SK-N-SH (cell line): ENCODE results near the gene CIB4. TPM values are rescaled to one million over a fixed set of nuclear protein-coding genes. Genes with fewer than 3 reads are reported as not detected.
A peak's percentile ranks its signal among the peaks of the same experiment; 100 is the strongest.

Experiments used
- CTCF ChIA-PET: fragments of 300-600, 350-600 bp; formaldehyde crosslinking; extraction: SDS; loops from one replicate; lab custom pipeline; 2021; lab: Yijun Ruan, JAX
- POLR2A ChIA-PET: fragments of 350-600 bp; sonication (Branson Sonifier 250); formaldehyde crosslinking; extraction: SDS; loops from one replicate; lab custom pipeline; 2020; ENCODE audit warnings: antibody characterized with exemption, inconsistent platforms; lab: Yijun Ruan, JAX
- DNase-seq: peaks from one replicate; pipeline ENCODE4 v3.0.0; 2012
- H2AFZ ChIP-seq: fragments of 200-600 bp; sonication (generic); 2 replicates; pipeline ENCODE4 v1.8.1; 2016; ENCODE audit warnings: antibody characterized with exemption, mild to moderate bottlenecking, low read depth
- H3F3A ChIP-seq: fragments of 200-600 bp; sonication (generic); replicated peaks from 2 replicates; pipeline ENCODE3; 2016; ENCODE audit warnings: antibody characterized with exemption, mild to moderate bottlenecking; ENCODE audit not compliant: insufficient read depth
- H3K27ac ChIP-seq, 2 experiments: fragments of 200-500 bp in 1 of 2; fragments of 200-600 bp in 1 of 2; sonication (Bioruptor generic) in 1 of 2; sonication (generic), shearing (Covaris generic) in 1 of 2; 2 replicates each; pipeline versions ENCODE4 v1.5.1 to v1.6.1; 2014 to 2016; ENCODE audit warnings: low read depth in 2 of 2, inconsistent platforms in 1 of 2, low read length in 1 of 2, mild to moderate bottlenecking in 1 of 2, mixed read lengths in 1 of 2
- H3K27me3 ChIP-seq: fragments of 200-600 bp; sonication (generic), shearing (Covaris generic); 2 replicates; pipeline ENCODE4 v1.6.1; 2016; ENCODE audit warnings: mixed run types; ENCODE audit not compliant: insufficient read depth
- H3K36me3 ChIP-seq, 2 experiments: fragments of 200-500 bp in 1 of 2; fragments of 200-600 bp in 1 of 2; sonication (Bioruptor generic) in 1 of 2; sonication (generic) in 1 of 2; replicated peaks in 1 of 2; 2 replicates each; pipeline versions ENCODE3 to v1.5.1; 2014 to 2016; ENCODE audit warnings: low read length in 1 of 2, mild to moderate bottlenecking in 1 of 2; ENCODE audit not compliant: insufficient read depth in 2 of 2, control insufficient read depth in 1 of 2
- H3K4me1 ChIP-seq, 2 experiments: fragments of 200-500 bp in 1 of 2; fragments of 200-600 bp in 1 of 2; sonication (Bioruptor generic) in 1 of 2; sonication (generic), shearing (Covaris generic) in 1 of 2; 2 replicates each; pipeline versions ENCODE4 v1.5.1 to v1.6.1; 2014 to 2016; ENCODE audit warnings: low read depth in 1 of 2, low read length in 1 of 2, mixed run types in 1 of 2; ENCODE audit not compliant: insufficient read depth in 2 of 2, control insufficient read depth in 1 of 2
- H3K4me2 ChIP-seq: fragments of 200-600 bp; sonication (generic), shearing (Covaris generic); 2 replicates; pipeline ENCODE4 v1.6.1; 2017; ENCODE audit warnings: mixed run types
- H3K4me3 ChIP-seq, 2 experiments: fragments of 200-500 bp in 1 of 2; fragments of 200-600 bp in 1 of 2; sonication (Bioruptor generic) in 1 of 2; sonication (generic), shearing (Covaris generic) in 1 of 2; 2 replicates each; pipeline versions ENCODE4 v1.5.1 to v1.8.1; 2014 to 2016; ENCODE audit warnings: low read depth in 2 of 2, inconsistent platforms in 1 of 2, low read length in 1 of 2, mild to moderate bottlenecking in 1 of 2, mixed read lengths in 1 of 2, moderate library complexity in 1 of 2
- H3K79me2 ChIP-seq: fragments of 200-600 bp; sonication (generic); 2 replicates; pipeline ENCODE4 v1.8.1; 2017; ENCODE audit warnings: mild to moderate bottlenecking; ENCODE audit not compliant: insufficient read depth
- H3K9ac ChIP-seq: fragments of 200-600 bp; sonication (generic); 2 replicates; pipeline ENCODE4 v1.6.1; 2017; ENCODE audit warnings: mixed run types
- H3K9me2 ChIP-seq: fragments of 200-600 bp; sonication (generic); 2 replicates; pipeline ENCODE4 v1.6.1; 2017; ENCODE audit warnings: mixed run types
- H3K9me3 ChIP-seq: fragments of 200-600 bp; sonication (generic); 2 replicates; pipeline ENCODE4 v1.6.1; 2017; ENCODE audit warnings: mixed run types, mild to moderate bottlenecking, moderate library complexity
- H4K20me1 ChIP-seq: fragments of 200-600 bp; sonication (generic); 2 replicates; pipeline ENCODE4 v1.6.1; 2017; ENCODE audit warnings: mild to moderate bottlenecking, mixed run types; ENCODE audit not compliant: insufficient read depth
- CHD2 ChIP-seq: fragments of 150-350 bp; IDR thresholded peaks from 2 replicates; pipeline ENCODE4 v1.6.1; 2018; ENCODE audit warnings: low read length; ENCODE audit not compliant: partially characterized antibody
- EP300 ChIP-seq, 2 experiments: IDR thresholded peaks; 2 replicates each; pipeline versions ENCODE4 v1.4.0 to v1.6.1; 2012; ENCODE audit warnings: borderline replicate concordance in 1 of 2, low read depth in 1 of 2, low read length in 1 of 2
- EZH2phosphoT487 ChIP-seq: fragments of 200-600 bp; sonication (generic); IDR thresholded peaks from 2 replicates; pipeline ENCODE4 v1.6.1; 2017; ENCODE audit warnings: low read depth, mixed run types, mild to moderate bottlenecking, antibody characterized with exemption, moderate library complexity, borderline replicate concordance
- MAX ChIP-seq: IDR thresholded peaks from 2 replicates; pipeline ENCODE4 v1.4.0; 2012; ENCODE audit warnings: low read depth
- RCOR1 ChIP-seq: fragments of 150-350 bp; IDR thresholded peaks from 2 replicates; pipeline ENCODE4 v1.6.1; 2017; ENCODE audit warnings: antibody characterized with exemption, low read length
- RXRA ChIP-seq: IDR thresholded peaks from 2 replicates; pipeline ENCODE4 v1.4.0; 2012; ENCODE audit warnings: low read depth, mild to moderate bottlenecking, borderline replicate concordance
- SIN3A ChIP-seq: IDR thresholded peaks from 2 replicates; pipeline ENCODE4 v1.6.1; 2012; ENCODE audit warnings: low read depth, mild to moderate bottlenecking, low read length, moderate library complexity, borderline replicate concordance
- TAF1 ChIP-seq: IDR thresholded peaks from 2 replicates; pipeline ENCODE4 v1.6.1; 2012; ENCODE audit warnings: low read depth, mild to moderate bottlenecking, low read length, moderate library complexity, borderline replicate concordance
- USF2 ChIP-seq: fragments of 150-350 bp; IDR thresholded peaks from 2 replicates; pipeline ENCODE4 v1.6.1; 2017; ENCODE audit warnings: antibody characterized with exemption, low read length, low read depth, borderline replicate concordance
- WGBS: methylation state at CpG from one replicate; pipeline ENCODE4 v1.1.6; 2017; ENCODE audit warnings: low lambda C conversion rate; 5-methylcytosine and 5-hydroxymethylcytosine counted together
- polyA plus RNA-seq, 3 experiments: library from polyadenylated mRNA; depleted of rRNA; stranded (reverse); fragments of >200 nt; gene quantifications; 2 replicates each; pipeline ENCODE4 v1.2.3, GENCODE V29; 2012
- TF ChIP-seq, protein P1 (sequence below): IDR thresholded peaks from 2 replicates; pipeline ENCODE4 v1.4.0; 2012; ENCODE audit warnings: low read depth, borderline replicate concordance
- TF ChIP-seq, protein P2 (sequence below): fragments of 200-600 bp; sonication (generic); IDR thresholded peaks from 2 replicates; pipeline ENCODE4 v1.6.1; 2017; ENCODE audit warnings: antibody characterized with exemption, mild to moderate bottlenecking, moderate library complexity

Gene CIB4
- polyA plus RNA-seq, 1 of the 3 experiments (the other 2 are of a cell fraction): not detected

DNA sequence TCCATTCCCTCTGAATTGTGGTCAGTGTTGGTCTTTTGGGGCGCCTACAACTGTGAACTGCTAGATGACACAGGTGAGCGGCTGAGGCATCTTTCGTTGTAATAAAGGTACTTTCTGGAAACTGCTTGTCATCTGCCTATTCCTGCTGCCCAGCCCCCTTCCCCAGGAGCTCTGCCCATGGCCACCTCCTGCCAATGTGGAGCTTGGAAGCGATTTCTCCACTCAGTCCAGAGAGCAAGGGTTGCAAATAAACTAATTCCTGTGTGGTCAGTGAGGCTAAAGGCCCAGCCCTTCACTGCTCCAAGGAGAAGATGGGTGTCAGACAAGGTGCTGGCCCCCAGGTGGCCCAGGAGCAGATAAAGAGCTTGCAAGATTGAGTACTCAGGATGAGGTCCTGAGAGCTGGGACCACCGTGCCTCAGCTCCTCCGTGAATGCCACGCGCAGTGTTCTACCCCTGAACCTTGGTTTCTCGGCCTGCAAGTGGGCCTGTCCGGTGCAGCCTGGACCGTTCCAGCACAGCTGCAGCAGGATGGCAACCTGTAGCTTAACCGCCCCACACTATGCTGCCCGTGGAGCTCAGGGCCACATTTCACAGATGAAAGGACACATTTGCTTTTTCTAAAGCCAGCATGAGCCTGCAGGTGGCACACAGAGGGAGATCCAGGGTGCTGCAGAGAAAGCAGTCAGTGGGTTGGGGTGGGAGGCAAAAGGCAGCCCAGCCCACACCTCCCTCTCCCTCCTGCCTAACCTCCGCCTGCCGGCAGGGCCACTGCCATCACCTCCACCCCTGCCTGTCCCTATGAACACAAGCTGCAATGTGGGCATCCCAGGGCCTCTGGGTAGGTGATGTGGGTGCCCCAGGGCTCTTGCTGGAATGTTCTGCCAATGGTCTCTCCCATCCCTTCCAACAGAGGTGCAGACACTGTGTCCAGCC lies 84.6 kb downstream of the CIB4 start:
- no peaks in the 10 kb centered on the region for H3K79me2 ChIP-seq
- no peak overlapping the region for H3K4me2 ChIP-seq
- no peaks in the 10 kb centered on the region for H3K36me3 ChIP-seq
- H3K4me1 ChIP-seq: no peaks in the 10 kb centered on the region
- 80% methylated on average over 11 of the region's 15 CpGs for WGBS
- no peak for DNase-seq
- no peaks in the 10 kb centered on the region for H4K20me1 ChIP-seq
- no peak for TF ChIP-seq EP300 (IDR thresholded peaks at IDR 0.05; ENCODE audit: borderline replicate concordance in 1 of 2, low read depth in 1 of 2, low read length in 1 of 2)
- TF ChIP-seq RXRA: no peak
- TF ChIP-seq MAX: no peak
- TF ChIP-seq USF2: no peak
- no peak for TF ChIP-seq TAF1
- TF ChIP-seq, protein P1, sequence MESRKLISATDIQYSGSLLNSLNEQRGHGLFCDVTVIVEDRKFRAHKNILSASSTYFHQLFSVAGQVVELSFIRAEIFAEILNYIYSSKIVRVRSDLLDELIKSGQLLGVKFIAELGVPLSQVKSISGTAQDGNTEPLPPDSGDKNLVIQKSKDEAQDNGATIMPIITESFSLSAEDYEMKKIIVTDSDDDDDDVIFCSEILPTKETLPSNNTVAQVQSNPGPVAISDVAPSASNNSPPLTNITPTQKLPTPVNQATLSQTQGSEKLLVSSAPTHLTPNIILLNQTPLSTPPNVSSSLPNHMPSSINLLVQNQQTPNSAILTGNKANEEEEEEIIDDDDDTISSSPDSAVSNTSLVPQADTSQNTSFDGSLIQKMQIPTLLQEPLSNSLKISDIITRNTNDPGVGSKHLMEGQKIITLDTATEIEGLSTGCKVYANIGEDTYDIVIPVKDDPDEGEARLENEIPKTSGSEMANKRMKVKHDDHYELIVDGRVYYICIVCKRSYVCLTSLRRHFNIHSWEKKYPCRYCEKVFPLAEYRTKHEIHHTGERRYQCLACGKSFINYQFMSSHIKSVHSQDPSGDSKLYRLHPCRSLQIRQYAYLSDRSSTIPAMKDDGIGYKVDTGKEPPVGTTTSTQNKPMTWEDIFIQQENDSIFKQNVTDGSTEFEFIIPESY: no peak
- TF ChIP-seq EZH2phosphoT487: no peak
- no peak for TF ChIP-seq RCOR1
- TF ChIP-seq, all 33 proteins: peak for 0
- H3K27me3 ChIP-seq: peaks cover 65% of the 10 kb centered on the region
- H2AFZ ChIP-seq: no peak overlapping the region
- no peaks in the 10 kb centered on the region for H3F3A ChIP-seq
- ChIA-PET POLR2A (no interaction called here), CTCF (interaction anchor here (1.3 to 11.1 kb wide), 3 partner anchors 9 to 49 kb away, joined by 4 to 153 read pairs (median 6); no protein-coding TSS in a partner anchor)
- no peak overlapping the region for H3K4me3 ChIP-seq
- no peaks in the 10 kb centered on the region for H3K9me2 ChIP-seq
- H3K9ac ChIP-seq: no peak overlapping the region
- H3K9me3 ChIP-seq: no peaks in the 10 kb centered on the region
- H3K27ac ChIP-seq: no peak overlapping the region

GRCh38 chr2:26555246-26556133 lies 85.7 kb downstream of the CIB4 start:
- no peak overlapping the region for H3K4me2 ChIP-seq
- no peak overlapping the region for H2AFZ ChIP-seq
- no peaks in the 10 kb centered on the region for H3K79me2 ChIP-seq
- H4K20me1 ChIP-seq: no peaks in the 10 kb centered on the region
- H3K9ac ChIP-seq: no peak overlapping the region
- DNase-seq: no peak
- H3K4me3 ChIP-seq: no peak overlapping the region
- H3K9me2 ChIP-seq: no peaks in the 10 kb centered on the region
- H3K9me3 ChIP-seq: no peaks in the 10 kb centered on the region
- peaks cover 55% of the 10 kb centered on the region for H3K27me3 ChIP-seq
- TF ChIP-seq RXRA (no peak), SIN3A (no peak), CHD2 (no peak)
- TF ChIP-seq, protein P2, sequence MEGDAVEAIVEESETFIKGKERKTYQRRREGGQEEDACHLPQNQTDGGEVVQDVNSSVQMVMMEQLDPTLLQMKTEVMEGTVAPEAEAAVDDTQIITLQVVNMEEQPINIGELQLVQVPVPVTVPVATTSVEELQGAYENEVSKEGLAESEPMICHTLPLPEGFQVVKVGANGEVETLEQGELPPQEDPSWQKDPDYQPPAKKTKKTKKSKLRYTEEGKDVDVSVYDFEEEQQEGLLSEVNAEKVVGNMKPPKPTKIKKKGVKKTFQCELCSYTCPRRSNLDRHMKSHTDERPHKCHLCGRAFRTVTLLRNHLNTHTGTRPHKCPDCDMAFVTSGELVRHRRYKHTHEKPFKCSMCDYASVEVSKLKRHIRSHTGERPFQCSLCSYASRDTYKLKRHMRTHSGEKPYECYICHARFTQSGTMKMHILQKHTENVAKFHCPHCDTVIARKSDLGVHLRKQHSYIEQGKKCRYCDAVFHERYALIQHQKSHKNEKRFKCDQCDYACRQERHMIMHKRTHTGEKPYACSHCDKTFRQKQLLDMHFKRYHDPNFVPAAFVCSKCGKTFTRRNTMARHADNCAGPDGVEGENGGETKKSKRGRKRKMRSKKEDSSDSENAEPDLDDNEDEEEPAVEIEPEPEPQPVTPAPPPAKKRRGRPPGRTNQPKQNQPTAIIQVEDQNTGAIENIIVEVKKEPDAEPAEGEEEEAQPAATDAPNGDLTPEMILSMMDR: peak; percentile 34
- TF ChIP-seq, all 33 proteins: peak for 1
- WGBS: 46% methylated on average over 8 of the region's 8 CpGs
- POLR2A ChIA-PET: no interaction called here
- Histone ChIP-seq H3K27ac (no peak overlapping the region), H3F3A (no peaks in the 10 kb centered on the region), H3K36me3 (no peaks in the 10 kb centered on the region), H3K4me1 (no peaks in the 10 kb centered on the region)
- CTCF ChIA-PET: interaction anchor here (0.6 to 11.1 kb wide), 7 partner anchors 10 to 190 kb away, joined by 3 to 153 read pairs (median 5); no protein-coding TSS in a partner anchor
